Upper lobe of left lung (tissue), 6 donors: Measurements from ENCODE around the gene CENPP. TPM values are rescaled to one million over a fixed set of nuclear protein-coding genes. Genes with fewer than 3 reads are reported as not detected.

Experiments used
- ATAC-seq, 2 donors: fragments of 200-7000 bp; cut with Tn5 transposase; one replicate each; pipeline ENCODE4 v1.9.1; 2022; ENCODE audit warnings: mild to moderate bottlenecking in 2 of 2, moderate library complexity in 2 of 2; ENCODE audit not compliant: low FRiP score in 2 of 2
- DNase-seq, 2 donors: peaks; one replicate each; pipeline ENCODE4 v3.0.0-alpha.2; 2019 to 2020
- H3K27ac ChIP-seq, 4 donors: fragments of 200-600 bp; sonication (generic); one replicate each; pipeline ENCODE4 v1.5.1; 2016 to 2019
- H3K27me3 ChIP-seq, 4 donors: fragments of 200-600 bp; sonication (generic); one replicate each; pipeline ENCODE4 v1.5.1; 2017 to 2019
- H3K36me3 ChIP-seq, 4 donors: fragments of 200-600 bp; sonication (generic); one replicate each; pipeline ENCODE4 v1.5.1; 2016 to 2019
- H3K4me1 ChIP-seq, 4 donors: fragments of 200-600 bp; sonication (generic); one replicate each; pipeline ENCODE4 v1.5.1; 2018 to 2019
- H3K4me3 ChIP-seq, 4 donors: fragments of 200-600 bp; sonication (generic); one replicate each; pipeline ENCODE4 v1.5.1; 2017 to 2019; ENCODE audit warnings: mild to moderate bottlenecking in 2 of 4, moderate library complexity in 1 of 4
- H3K9me3 ChIP-seq, 4 donors: fragments of 200-600 bp; sonication (generic); one replicate each; pipeline ENCODE4 v1.5.1; 2018 to 2019
- CTCF ChIP-seq, 6 experiments: fragments of 450-650 bp in 4 of 6; fragments of 200-600 bp in 2 of 6; sonication (generic) in 2 of 6; IDR thresholded peaks; one replicate each; pipeline ENCODE4 v1.5.1; 2016 to 2019; ENCODE audit warnings: antibody characterized with exemption in 6 of 6
- EP300 ChIP-seq, 4 donors: sonication (generic); formaldehyde crosslinking; IDR thresholded peaks; one replicate each; pipeline ENCODE4 v1.5.1; 2017; ENCODE audit warnings: antibody characterized with exemption in 4 of 4, control low read depth in 2 of 4
- POLR2A ChIP-seq, 4 donors: fragments of 450-650 bp; IDR thresholded peaks; one replicate each; pipeline ENCODE4 v1.5.1; 2016 to 2017; ENCODE audit warnings: antibody characterized with exemption in 4 of 4, mild to moderate bottlenecking in 2 of 4
- POLR2AphosphoS5 ChIP-seq, 2 donors: sonication (generic); formaldehyde crosslinking; IDR thresholded peaks; one replicate each; pipeline ENCODE4 v1.5.1; 2017; ENCODE audit warnings: antibody characterized with exemption in 2 of 2
- WGBS, 2 donors: methylation state at CpG; one replicate each; pipeline ENCODE4 v1.1.5; 2017 to 2018; 5-methylcytosine and 5-hydroxymethylcytosine counted together
- total RNA-seq, 6 donors: library from RNA; depleted of rRNA in 4 of 6; stranded (reverse); fragments of >200 nt in 4 of 6; gene quantifications; one replicate each; pipeline versions ENCODE4 v1.1.0 to v1.2.1, GENCODE V29; 2016 to 2021
- donor health status: DM: no; HTN: no; CAD: no; lungs with moderate emphysema.
- donor health status: DM: no; HTN: yes; CAD: no; lungs with severe emphysema.

Gene CENPP
- total RNA-seq = 10 to 100 TPM in 1 of 6 donors, 1 to 10 TPM in 5; 2.9 to 17.8 (median 4.9) TPM

DNA sequence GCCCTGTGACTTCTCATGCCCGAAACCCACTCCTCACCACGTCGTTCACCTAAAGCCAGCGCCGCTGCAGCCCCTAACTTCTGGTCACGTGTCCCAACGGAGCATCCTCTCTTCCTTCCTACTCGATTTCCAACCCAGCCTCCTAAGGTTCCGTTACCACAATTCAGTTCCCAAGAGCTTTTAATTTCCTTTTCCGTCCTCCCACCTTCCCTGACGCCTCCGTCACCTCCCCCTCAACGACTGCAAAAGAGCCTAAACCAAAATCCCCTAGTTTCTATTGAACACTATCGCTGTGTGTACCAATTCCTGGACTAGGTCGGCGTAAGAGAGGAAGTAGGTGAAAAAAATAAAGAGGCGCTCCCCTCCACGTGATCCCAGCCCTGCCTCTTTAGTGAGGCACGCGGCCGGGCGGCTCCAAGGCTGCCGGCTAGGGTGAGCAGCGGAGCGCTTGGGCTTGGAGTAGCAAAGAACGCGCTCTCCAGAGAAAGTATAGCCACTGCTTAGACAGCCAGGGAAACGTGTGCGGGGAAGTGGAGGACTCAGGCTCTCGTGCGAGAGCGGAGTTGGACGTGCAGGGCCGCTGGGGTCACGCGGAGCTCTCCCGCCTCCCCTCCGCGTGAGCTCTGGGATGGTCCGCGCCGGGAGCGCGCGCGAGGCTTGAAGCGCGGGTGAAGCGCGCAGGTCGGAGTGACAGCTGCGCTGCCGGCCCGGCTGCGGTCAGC, at the start of gene CENPP, which contains the start of gene NOL8:
Gene CENPP (plus strand): TSS at position 685 of the 722 bp plus-strand sequence.
Gene NOL8 (minus strand): TSS at position 82 of the 722 bp plus-strand sequence. CDS start 1,189 bp downstream, outside the sequence.
- Histone ChIP-seq H3K27me3 (no peaks in the 10 kb centered on the region), H3K27ac (peak within 1 kb of the TSS; percentile 93 to 98 (median 97)), H3K4me3 (peak within 1 kb of the TSS; percentile 79 to 91 (median 86)), H3K4me1 (peaks cover 14 to 25% (median 20%) of the 10 kb centered on the region in 4 donors), H3K36me3 (peaks cover 0 to 24% (median 15%) of the 10 kb centered on the region in 4 donors), H3K9me3 (no peaks in the 10 kb centered on the region)
- TF ChIP-seq CTCF (IDR thresholded peaks at IDR 0.05) (no peak), POLR2A (IDR thresholded peaks at IDR 0.05) (peak in 3 of 4 donors; percentile 8 to 53 (median 50)), EP300 (IDR thresholded peaks at IDR 0.05) (no peak), POLR2AphosphoS5 (IDR thresholded peaks at IDR 0.05) (peak; percentile 44 to 62)
- ATAC-seq (peak; percentile 98), DNase-seq (peak; percentile 90 to 96)
- 0% methylated on average over 43 to 48 of the region's 55 CpGs for WGBS, 2 donors

DNA sequence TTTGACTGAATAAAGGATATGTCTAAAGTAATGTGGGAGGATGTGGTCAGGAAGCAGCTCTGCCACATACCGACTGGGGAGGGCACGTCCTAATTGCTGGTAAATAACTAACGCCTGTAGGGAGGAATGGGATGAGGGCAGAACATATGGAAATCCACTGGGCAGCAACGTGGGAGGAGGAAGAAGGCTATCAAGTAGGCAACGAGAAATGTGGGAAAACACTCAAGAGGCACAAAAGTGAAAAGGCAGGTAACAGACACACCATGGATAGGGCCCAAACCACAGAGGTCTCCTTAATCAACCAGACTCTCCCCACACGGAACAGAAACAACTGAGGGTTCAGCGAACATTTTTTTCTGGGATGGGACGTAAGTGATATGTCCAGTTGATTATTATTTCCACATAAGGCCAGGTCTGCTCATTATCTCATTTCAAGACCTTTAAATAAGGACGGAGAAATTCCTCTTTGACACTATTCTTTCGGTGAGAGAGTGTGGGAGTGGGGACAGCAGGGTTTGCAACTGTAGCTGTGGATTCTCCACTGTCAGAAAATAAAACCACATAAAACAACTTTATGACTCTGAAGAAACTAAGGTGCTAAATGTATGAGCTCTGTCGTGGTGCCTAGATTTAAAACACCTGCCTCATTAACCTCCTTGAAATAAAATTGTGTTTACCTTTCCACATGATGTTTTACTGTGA, 49.3 kb upstream of the CENPP start:
- Histone ChIP-seq H3K4me3 (no peak overlapping the region), H3K4me1 (no peaks in the 10 kb centered on the region), H3K27me3 (no peaks in the 10 kb centered on the region), H3K36me3 (peaks cover 29 to 100% (median 71%) of the 10 kb centered on the region in 4 donors), H3K27ac (no peak overlapping the region), H3K9me3 (no peaks in the 10 kb centered on the region)
- no peak for ATAC-seq
- no peak for TF ChIP-seq POLR2A (IDR thresholded peaks at IDR 0.05)
- TF ChIP-seq CTCF (IDR thresholded peaks at IDR 0.05) = no peak
- no peak for TF ChIP-seq POLR2AphosphoS5 (IDR thresholded peaks at IDR 0.05)
- no peak for TF ChIP-seq EP300 (IDR thresholded peaks at IDR 0.05)
- 50 to 67% methylated on average over 11 of the region's 11 CpGs for WGBS, 2 donors
- DNase-seq = no peak

- no peak for DNase-seq
- no peak overlapping the region for H3K27ac ChIP-seq
- H3K9me3 ChIP-seq = no peaks in the 10 kb centered on the region
- H3K4me1 ChIP-seq = no peaks in the 10 kb centered on the region
- no peaks in the 10 kb centered on the region for H3K27me3 ChIP-seq
- TF ChIP-seq POLR2AphosphoS5 (IDR thresholded peaks at IDR 0.05) (no peak), POLR2A (IDR thresholded peaks at IDR 0.05) (no peak), CTCF (IDR thresholded peaks at IDR 0.05) (no peak), EP300 (IDR thresholded peaks at IDR 0.05) (no peak)
- H3K4me3 ChIP-seq = no peak overlapping the region
- ATAC-seq = no peak
- 88 to 94% methylated on average over 2 of the region's 2 CpGs for WGBS, 2 donors
- H3K36me3 ChIP-seq = peaks cover 41 to 100% (median 72%) of the 10 kb centered on the region in 4 donors
These were observed 47.6 kb upstream of the CENPP start for GRCh38 chr9:92278110-92278509.

DNA sequence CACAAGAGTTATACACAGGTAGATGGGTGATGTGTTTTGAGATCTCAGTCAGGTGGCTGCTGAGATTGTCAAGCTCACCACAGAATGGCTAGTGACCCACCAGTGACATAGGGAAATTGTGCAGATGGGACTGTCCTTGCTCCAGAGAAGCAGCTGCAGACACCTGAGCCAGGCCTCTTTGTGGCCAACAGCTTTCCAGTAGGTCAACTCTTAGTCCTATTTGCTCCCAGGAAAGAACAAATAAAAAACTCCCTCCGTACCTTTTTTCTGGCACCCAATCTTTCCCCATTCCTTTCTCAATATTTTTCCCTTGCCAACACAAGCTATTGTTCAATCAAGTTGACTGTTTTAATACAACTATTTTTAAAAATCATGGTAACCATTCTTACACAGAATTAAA, 46.5 kb upstream of the CENPP start:
- no peak overlapping the region for H3K4me3 ChIP-seq
- peaks cover 33 to 100% (median 75%) of the 10 kb centered on the region in 4 donors for H3K36me3 ChIP-seq
- DNase-seq (no peak), ATAC-seq (no peak)
- WGBS, 2 donors = 98 to 100% methylated on average over 1 of the region's 1 CpG
- no peak for TF ChIP-seq CTCF (IDR thresholded peaks at IDR 0.05)
- no peak for TF ChIP-seq POLR2AphosphoS5 (IDR thresholded peaks at IDR 0.05)
- TF ChIP-seq EP300 (IDR thresholded peaks at IDR 0.05) = no peak
- TF ChIP-seq POLR2A (IDR thresholded peaks at IDR 0.05) = no peak
- no peaks in the 10 kb centered on the region for H3K27me3 ChIP-seq
- H3K27ac ChIP-seq = no peak overlapping the region
- no peaks in the 10 kb centered on the region for H3K4me1 ChIP-seq
- H3K9me3 ChIP-seq = no peaks in the 10 kb centered on the region
